Stimulated activated CD4-positive, alpha-beta T cell treated with anti-CD3 and anti-CD28 coated beads, Interleukin-1b, Interleukin-23, amount 100 ng/mL, for 48 hours (primary cell): ENCODE data around the gene HS6ST3.
"Not testable (repeated sequence)": the region's sequence is repeated elsewhere in the genome, so short reads cannot be mapped to it uniquely, and the experiment has no call there.

Experiments used
- DNase-seq: peaks from one replicate; pipeline ENCODE4 v3.0.0-alpha.2; 2020

HS6ST3 gene

DNA sequence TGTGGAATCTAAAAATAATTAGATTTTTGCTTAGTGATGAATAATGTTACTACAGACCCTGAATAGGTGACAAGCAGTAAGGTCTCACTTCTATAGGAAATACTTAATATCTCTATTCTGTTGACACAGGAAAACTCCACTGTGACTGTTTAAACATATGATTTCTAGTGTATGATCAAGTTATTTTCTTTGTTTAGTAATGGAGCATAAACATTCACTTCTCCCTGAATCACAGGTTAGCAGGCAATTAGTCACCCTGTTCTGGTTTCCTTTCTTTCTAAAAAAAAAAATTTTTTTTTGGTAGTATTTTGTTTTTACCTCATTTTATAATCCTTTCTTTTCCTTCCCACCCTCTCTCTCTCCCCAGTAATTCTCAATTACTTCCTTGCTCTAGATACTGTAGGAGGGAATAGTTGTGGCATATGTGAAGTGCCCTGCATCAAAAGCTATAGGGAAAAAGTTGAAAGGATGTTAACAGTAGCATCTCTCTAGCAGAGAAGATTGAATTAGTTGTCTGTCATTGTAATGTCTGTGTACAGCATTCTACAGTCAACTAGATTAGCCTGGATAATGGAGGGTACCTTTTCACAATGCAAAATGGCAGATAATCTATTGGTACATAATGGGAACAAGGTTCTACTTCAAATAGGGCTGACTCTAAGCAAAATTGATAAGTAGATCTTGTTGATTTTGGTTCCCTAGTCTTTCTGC, 3.5 kb downstream of the HS6ST3 start:
- no peak for DNase-seq

DNA sequence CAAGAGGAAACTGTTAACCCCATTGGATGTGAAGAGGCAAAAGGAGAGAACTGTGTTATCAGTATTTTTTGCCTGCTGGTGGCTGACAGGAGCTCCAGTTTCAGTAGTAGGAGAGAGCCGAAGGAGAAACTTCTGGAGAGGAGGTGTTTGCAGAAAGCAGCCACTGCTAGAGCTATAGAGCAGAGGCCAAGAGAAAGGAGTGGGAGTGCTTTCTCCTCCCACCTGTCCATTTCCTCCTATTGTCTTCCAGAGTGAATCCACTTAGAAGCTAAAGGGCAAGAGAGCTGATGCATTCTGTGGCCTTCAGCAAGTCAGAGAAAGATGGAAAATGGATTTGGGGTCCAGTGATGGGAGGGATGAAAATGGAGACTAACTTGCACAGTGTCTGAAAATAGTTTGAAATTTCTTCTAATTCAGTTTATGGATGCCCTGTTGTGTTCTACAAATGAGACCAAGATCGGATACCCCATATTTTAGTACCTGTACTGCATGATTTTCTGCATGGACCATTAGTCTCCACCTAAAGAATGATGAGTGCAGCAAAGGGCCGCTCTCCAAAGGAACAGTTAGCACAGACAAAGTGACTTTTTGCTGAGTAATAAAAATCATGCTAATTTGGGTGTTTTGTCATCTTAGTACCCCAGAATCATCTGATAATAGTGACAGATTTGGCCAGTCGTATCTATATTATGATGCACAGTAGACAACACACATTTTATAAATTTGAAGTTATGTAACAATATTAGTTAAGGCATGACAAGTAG, 10.7 kb downstream of the HS6ST3 start:
- DNase-seq, result no peak

DNA sequence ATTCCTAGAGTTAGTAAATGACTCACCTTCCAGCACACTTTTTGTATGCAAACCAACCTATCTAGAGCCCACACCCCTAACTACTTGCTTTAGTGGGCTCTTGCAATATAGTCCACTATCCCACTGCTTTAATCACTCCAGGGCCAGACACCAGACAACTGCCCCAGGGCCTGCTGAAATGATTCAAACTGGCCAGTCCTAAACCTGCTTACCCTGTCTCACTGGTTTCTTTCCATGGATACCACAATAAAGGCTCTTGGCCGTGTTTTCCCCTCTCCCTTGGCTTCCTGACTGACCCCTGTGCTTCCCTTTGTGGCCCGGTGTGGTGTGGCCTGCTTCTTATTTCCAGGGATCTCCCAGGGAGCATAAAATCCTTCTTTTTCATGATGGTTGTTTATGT, 14.6 kb downstream of the HS6ST3 start:
- no peak for DNase-seq

DNA sequence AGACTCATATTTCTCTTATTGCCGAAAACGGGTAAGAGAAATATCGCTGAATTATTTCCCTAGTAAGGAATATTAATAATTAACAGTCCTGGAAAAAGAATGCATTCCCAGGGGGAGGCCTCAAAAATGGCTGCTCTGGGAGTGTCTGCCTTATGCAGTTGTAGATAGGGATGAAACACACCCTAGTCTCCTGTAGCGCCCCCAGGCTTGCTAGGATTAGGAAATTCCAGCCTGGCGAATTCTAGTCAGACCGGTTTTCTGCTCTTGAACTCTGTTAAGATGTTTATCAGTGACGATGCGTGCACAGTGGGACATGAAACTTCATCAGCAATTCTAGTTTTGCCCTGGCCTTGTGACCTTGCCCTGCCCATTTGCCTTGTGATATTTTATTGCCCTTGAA, 18.2 kb downstream of the HS6ST3 start:
- DNase-seq, result not testable (repeated sequence)

DNA sequence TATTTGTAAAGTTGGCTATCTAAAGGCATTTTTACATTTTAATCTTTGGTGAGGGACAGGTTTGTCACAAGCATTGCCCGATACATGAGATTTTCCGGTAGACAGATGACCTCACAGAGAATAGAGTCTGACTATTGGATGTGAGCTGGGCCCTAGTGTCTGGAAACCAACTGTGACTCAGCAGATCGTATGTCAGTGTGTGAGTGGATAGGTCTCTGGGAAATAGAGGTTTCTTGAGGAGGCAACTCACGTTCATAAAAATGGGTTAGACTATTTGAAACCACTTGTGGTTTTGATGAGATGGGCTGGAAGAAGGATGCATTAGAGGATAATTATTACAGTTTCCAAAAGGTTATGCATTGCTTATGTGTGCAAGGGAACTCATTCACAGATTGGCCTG, 19.2 kb downstream of the HS6ST3 start:
- DNase-seq, result no peak

DNA sequence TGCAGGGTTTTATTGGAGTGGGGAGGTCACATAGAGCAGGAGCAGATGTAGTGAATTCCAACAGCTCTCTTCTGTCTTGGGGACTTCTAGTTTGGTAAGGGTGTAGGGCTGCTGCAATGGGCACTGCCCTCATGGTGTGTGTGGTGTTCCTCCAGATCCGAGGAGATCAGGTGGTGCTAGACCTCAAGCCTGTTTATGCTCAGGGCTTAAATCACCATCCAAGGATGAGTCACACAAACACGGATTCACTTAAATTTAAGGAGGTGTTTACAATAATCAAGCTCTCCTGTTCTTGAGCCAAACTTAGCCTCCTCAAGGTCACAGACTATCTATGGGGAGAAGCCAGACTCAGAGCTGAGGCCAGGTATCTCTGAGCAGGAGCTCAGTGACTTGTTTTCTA, 23.0 kb downstream of the HS6ST3 start:
- no peak for DNase-seq

DNA sequence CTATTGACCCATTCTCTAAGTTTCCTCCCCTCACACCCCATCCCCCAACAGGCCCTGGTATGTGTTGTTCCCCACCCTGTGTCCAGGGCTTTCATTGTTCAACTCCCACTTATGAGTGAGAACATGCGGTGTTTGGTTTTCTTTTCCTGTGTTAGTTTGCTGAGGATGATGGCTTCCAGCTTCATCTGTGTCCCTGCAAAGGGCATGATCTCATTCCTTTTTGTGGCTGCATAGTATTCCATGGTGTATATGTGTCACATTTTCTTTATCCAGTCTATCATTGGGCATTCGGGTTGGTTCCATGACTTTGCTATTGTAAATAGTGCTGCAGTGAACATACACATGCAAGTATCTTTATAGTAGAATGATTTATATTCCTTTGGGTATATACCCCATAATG, 25.5 kb downstream of the HS6ST3 start:
- not testable (repeated sequence) for DNase-seq

DNA sequence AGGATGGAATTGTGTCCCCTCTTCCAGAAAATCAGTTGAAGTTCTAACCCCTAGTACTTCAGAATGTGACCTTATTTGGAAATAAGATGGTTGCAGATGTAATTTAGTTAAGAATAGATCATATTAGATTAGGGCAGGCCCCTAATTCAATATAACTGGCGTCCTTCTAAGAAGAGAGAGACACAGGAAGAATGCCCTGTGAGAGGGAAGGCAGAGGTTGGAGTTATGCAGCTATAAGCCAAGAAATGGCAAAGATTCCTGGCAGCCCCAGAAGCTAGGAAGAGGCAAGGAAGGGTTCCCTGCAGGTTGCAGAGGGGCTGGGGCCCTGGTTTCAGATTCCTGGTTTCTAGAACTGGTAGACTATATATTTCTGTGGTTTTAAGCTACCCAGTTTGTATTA, 30.0 kb downstream of the HS6ST3 start:
- DNase-seq, result no peak

DNA sequence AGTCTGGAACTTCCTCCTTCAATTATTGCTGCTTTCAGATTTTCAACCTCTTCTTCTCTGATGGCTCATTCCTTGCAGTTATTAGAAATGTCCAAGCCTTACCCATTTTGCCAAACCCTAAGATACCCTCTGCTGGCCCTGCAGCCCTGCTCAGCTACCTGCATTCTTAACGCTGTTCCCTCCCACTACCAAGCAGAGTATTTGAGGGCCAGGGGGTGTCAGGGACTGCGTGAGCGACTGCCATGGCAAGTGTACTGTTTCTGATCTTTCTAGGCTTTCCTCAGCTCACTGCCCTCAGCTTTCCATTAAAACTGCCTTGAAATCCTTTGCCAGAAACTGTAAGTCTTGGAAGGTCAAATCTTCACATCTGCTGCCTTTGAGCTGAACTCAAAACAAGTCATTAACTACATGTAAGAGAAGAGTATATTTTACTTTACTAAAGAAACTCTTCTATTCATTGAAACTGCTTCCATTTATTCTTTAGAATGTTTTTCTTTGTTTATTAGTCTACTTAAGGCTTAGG, 41.0 kb downstream of the HS6ST3 start:
- no peak for DNase-seq

DNA sequence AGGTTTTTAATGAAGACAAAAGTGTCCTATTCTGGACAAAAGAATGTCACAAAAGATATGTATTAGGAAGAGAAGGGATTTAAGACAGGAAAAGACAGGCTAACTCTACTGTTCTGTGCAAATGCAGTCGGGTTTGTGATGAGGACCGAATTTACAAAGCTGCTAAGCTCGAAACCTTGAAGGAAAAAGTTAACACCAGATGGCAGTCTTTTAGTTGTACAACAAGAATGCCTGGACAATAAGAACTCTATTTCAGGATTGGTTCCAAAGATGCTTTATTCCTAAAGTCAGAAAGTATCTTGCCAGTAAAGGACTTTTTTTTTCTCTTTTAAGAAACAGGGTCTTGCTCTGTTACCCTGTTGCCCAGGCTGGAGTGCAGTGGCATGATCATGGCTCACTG, 51.1 kb downstream of the HS6ST3 start:
- DNase-seq, result no peak

DNA sequence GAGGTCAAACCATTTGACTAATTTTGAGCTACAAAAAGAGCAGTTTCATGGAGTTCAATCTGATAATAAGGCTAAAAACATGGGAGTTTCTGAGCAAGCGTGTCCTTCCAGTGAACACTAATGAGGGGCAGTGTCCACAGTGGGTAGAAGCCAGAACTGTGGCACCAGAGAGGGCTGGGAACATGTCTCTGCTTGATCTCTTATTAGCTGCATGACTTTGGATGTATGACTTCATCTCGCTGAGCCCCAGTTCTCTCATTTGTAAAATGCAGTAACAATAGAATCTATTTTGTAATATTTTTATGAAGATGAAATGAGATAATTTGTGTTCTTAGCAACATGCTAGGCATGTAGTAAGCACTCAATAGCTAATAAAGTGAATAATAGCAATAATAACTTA, 69.8 kb downstream of the HS6ST3 start:
- no peak for DNase-seq

DNA sequence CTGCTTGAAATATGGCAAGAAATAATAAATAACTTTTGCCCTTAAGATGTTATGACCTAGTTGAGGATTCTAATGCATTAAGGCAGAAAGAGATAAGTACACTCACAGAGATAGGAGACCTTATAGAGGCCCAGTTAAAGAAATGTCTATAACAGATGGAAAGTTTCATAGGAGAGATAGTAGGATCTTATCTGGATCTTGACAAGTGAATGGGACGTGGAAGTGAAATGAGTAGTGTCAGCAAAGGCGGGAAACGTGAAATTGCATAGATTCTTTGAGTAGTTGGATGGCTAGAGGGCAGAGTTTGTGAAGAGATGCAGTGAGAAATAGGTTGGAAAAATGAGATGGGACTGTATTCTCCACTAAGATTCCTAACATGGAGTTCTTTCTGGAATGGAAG, 71.2 kb downstream of the HS6ST3 start:
- no peak for DNase-seq

DNA sequence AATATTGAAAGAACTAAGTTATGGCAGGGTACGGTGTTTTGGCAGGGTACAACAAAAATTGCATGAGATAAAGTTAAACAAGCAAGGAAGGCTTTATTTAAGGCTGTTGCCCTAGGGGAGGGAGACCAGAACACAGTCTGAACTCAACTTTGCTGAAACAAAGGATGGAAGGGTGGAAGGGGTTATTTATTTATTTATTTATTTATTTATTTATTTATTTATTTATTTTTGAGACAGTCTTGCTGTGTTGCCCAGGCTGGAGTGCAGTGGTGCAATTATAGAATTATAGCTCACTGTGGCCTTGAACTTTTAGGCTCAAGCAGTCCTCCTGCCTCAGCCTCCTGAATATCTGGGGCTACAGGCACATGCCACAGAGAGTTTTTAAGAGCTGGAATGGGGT, 75.9 kb downstream of the HS6ST3 start:
- no peak for DNase-seq

DNA sequence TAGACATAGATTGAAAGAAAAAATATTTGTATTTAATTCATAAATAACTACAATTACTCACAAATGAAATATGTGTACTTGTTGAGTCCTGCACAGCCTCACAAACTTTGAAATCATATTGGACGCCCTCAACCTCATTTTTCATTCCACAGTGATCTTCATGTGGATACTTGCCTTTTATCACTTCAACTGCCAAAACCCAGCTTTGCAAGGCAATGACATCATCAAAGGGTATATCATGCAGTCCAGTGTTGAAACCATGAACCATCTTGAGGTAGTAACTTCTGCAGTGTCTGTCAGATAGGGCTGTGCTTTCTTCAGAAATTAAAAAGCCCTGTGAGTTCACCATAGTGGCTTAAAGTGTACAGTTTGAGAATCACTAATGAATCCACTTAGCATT, 82.2 kb downstream of the HS6ST3 start:
- DNase-seq, result no peak

DNA sequence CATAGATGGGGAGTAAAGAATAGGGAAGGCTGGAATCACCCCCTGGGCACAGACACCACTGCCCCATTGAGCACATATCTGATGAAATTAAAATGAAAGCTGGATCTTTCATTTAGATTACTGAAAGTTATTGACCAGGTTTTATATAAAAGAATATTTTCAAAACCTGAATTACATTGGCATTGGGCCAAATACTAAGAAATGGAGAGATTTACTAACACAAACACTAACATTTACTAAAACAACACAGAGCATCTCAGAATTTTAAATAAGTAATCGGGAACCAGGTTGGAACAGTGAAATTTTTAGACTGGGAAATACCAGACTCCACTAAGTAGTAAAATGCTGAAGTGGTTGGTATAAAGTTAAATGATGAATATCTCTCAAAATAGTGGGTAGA, 88.9 kb downstream of the HS6ST3 start:
- DNase-seq, result no peak

DNA sequence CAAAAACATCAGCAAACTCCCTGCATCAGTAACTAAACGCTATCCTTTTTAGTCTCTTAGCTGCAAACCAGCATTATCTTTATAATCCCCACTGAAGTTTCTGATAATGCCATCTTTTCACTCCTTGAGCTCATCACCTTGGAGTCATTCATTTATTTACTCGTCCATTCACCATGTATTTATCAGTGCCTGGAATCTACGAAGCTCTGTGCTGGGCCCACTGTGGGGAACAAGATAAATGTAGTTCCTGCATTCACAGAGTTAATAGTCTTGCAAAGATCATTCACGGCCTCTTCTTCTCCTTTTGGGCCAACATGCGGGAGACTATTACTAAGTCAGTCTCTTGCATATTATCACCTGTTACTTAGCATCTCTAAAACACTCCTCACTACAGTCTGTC, 89.4 kb downstream of the HS6ST3 start:
- DNase-seq, result no peak

DNA sequence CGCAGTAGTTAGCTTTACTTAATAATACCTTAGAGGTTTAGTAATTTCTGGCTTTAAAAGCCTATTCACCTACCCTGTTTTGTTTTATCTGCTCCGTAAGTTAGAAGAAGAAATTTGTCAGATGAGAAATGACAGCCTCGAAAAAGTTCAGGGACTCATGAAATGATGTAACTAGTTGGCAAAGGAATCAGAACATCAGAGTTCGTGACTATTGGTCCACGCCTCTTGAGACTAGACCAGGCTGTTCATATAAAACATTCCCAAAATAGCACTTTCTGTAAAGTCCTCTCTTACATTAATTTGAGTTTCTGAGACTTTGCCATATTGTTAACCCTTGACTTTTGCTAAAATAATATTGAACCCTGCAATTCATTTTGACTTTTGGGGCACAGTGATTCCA, 92.0 kb downstream of the HS6ST3 start:
- DNase-seq, result no peak

DNA sequence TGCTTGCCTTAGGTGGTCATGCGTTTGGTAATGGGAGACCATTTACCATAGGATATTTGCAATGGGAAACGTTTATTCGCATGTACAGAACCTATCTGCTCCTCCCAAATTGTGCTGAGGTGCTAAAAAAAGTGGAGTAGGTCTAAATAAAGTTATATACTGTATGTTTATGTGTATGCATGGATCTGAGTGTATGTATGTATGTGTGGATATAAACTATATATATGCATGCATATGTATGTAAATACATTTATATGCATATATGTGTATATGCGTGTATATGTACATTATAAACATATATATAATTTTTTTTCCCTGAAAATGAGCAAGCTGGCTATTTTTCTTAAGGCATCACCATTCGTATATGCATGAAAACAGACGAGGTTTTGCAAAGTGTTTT, 95.9 kb downstream of the HS6ST3 start:
- DNase-seq, result no peak

DNA sequence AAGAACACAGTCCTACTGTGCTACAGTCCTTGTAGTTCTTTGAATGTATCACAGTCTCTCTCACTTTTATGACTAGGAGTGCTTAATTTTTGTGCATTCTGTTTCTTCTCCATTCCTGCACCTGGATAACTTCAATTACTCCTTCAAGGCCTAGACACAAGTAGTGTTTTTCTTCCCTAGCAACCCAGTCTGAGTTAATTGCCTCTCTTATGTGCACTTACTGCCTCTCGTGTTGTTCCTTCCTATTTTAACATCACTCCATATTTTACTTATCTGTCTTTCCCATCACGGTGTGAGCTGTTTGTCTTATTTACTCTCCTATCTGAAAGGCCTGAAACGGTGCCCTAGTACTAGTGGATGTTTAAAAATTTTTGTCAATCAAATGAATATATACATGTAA, 101.5 kb downstream of the HS6ST3 start:
- DNase-seq, result no peak

DNA sequence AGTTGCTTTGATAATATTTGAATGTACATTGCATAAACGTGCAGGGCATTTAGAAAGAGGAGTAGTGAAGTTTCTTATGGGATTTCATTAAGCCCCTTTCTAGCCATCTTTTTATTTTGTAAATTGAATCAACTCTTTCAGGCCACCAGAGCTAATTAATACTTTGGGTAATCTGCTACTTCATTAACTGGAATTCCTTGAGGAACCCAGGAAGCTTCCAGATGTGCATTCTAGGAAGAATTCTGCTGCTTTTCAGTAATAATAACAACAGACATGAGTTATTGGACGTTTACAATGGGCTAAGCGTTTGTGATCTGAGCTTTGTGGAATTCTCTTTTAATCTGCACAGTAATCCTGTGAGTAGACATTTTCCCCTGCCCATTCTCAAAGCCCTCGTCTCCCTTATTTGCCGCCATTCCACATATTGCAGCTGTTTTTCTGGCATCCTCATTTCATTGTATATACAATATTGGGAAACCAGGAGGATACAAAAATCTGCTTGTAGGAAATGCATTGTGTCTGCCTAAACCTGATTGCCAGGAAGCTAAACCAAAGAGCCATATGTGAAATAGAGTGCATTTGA, 103.9 kb downstream of the HS6ST3 start:
- DNase-seq, result no peak

DNA sequence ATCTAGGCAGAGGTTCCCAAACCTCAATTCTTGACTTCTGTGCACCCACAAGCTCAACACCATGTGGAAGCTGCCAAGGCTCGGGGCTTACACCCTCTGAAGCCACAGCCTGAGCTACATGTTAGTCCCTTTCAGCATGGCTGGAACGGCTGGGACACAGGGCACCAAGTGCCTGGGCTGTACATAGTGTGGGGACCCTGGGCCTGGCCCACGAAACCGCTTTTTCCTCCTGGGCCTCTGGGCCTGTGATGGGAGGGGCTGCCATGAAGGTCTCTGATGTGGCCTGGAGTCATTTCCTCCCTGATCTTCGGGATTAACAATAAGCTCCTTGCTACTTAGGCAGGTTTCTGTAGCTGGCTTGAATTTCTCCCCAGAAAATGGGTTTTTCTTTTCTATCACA, 108.1 kb downstream of the HS6ST3 start:
- DNase-seq, result no peak

DNA sequence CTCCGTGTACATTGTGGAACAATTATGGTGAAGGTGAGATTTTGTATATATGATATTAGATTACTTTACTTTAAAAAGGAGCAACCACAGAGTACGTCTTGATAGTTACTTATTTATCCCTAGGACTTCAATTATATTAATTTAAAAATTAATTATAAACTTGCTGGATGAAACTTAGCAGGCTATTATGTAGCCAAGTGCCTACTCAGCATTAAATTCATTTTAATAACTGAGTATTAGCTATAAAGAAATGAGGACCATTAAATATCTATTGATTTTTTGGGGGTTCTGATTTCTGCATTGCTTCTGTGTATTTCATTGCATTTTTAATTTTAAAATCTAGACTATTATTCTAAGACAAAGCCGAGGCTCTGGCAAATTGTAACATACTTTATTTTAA, 109.4 kb downstream of the HS6ST3 start:
- no peak for DNase-seq

DNA sequence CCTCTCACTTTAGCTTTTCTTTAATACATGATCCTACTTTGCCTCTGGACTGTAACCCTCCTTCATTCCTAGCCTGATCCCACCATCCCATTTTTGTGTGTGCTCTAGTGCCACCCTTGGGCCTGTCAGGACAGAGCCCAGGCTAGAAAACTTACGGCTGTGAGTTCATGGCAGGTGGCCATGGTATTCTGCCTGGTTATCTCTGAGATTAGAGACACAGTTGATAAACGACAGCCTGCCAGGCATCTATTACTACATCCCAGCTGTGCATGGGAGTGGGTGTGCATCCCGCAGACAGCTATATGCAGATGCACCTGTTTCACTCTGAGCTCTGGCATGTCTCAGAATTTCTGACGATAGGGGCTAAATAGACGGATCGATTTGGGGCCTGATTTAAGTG, 110.9 kb downstream of the HS6ST3 start:
- no peak for DNase-seq

DNA sequence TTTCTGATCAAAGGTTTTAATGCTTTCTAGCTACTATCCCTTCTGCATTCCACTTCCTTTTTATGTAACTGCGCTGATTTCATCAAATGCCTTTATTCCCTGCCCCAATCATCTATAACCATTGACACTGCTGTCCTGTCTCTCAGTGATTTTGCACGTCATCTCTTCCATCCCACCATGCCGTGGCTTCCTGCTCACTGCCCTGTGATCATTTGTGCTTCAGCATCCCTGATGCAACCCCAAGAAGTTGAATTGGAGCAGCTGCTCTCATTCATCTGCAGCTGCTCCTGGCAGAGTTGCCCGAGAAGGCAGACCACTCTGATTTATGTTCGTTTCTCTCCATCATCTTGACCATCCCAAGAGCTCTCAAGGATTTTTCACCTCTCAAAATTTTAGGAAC, 112.4 kb downstream of the HS6ST3 start:
- DNase-seq, result no peak
